H9 (cell line): ENCODE measurements around the gene GAS2L2. TPM values are rescaled to one million over a fixed set of nuclear protein-coding genes. Genes with fewer than 3 reads are reported as not detected.

Experiments used
- DNase-seq: peaks from one replicate; pipeline ENCODE4 v3.0.0-alpha.2; 2017
- H2AFZ ChIP-seq: one replicate; pipeline ENCODE4 v1.6.1; 2013; ENCODE audit warnings: mild to moderate bottlenecking, low read length, control low read depth, moderate library complexity
- H2AK5ac ChIP-seq: 2 replicates; pipeline ENCODE4 v1.6.1; 2013; ENCODE audit warnings: low read length, control low read depth, mixed read lengths; ENCODE audit not compliant: insufficient read length
- H2BK120ac ChIP-seq: one replicate; pipeline ENCODE4 v1.6.1; 2013; ENCODE audit warnings: low read depth, mild to moderate bottlenecking, low read length, control low read depth, inconsistent platforms; ENCODE audit not compliant: poor library complexity, severe bottlenecking
- H2BK12ac ChIP-seq: 2 replicates; pipeline ENCODE4 v1.6.1; 2013; ENCODE audit warnings: low read length, control low read depth, mixed read lengths, low read depth; ENCODE audit not compliant: insufficient read length
- H2BK15ac ChIP-seq: 2 replicates; pipeline ENCODE4 v1.6.1; 2013; ENCODE audit warnings: low read depth, low read length, control low read depth
- H2BK20ac ChIP-seq: one replicate; pipeline ENCODE4 v1.6.1; 2013; ENCODE audit warnings: low read depth, mild to moderate bottlenecking, low read length, control low read depth, inconsistent platforms; ENCODE audit not compliant: poor library complexity, severe bottlenecking
- H2BK5ac ChIP-seq: 2 replicates; pipeline ENCODE4 v1.6.1; 2013; ENCODE audit warnings: low read length, control low read depth, mixed read lengths; ENCODE audit not compliant: insufficient read length
- H3K14ac ChIP-seq: 2 replicates; pipeline ENCODE4 v1.6.1; 2013; ENCODE audit warnings: low read length, control low read depth; ENCODE audit not compliant: insufficient read depth
- H3K18ac ChIP-seq: 2 replicates; pipeline ENCODE4 v1.6.1; 2013; ENCODE audit warnings: low read depth, mild to moderate bottlenecking, mixed read lengths, low read length, control low read depth; ENCODE audit not compliant: insufficient read length
- H3K23ac ChIP-seq: 2 replicates; pipeline ENCODE4 v1.6.1; 2013; ENCODE audit warnings: low read length, control low read depth, mixed read lengths, low read depth; ENCODE audit not compliant: insufficient read length
- H3K23me2 ChIP-seq: 2 replicates; pipeline ENCODE4 v1.6.1; 2013; ENCODE audit warnings: low read depth, mild to moderate bottlenecking, mixed read lengths, low read length, control low read depth; ENCODE audit not compliant: insufficient read length, poor library complexity, severe bottlenecking
- H3K27ac ChIP-seq: 2 replicates; pipeline ENCODE4 v1.5.1; 2013; ENCODE audit warnings: low read length, control low read depth, mixed read lengths, low read depth; ENCODE audit not compliant: insufficient read length
- H3K27me3 ChIP-seq: 2 replicates; pipeline ENCODE4 v1.6.1; 2013; ENCODE audit warnings: low read length, control low read depth, inconsistent platforms; ENCODE audit not compliant: insufficient read depth
- H3K4ac ChIP-seq: 2 replicates; pipeline ENCODE4 v1.6.1; 2013; ENCODE audit warnings: low read depth, mild to moderate bottlenecking, control low read depth, inconsistent platforms, low read length, moderate library complexity
- H3K4me1 ChIP-seq: 2 replicates; pipeline ENCODE4 v1.6.1; 2013; ENCODE audit warnings: low read length, control low read depth, inconsistent platforms; ENCODE audit not compliant: insufficient read depth
- H3K4me2 ChIP-seq: 2 replicates; pipeline ENCODE4 v1.6.1; 2013; ENCODE audit warnings: low read length, control low read depth, mixed read lengths; ENCODE audit not compliant: insufficient read length, insufficient read depth
- H3K56ac ChIP-seq: 2 replicates; pipeline ENCODE4 v1.6.1; 2013; ENCODE audit warnings: low read depth, mild to moderate bottlenecking, mixed read lengths, low read length, control low read depth; ENCODE audit not compliant: insufficient read length
- H3K79me1 ChIP-seq: 2 replicates; pipeline ENCODE4 v1.6.1; 2013; ENCODE audit warnings: low read depth, mild to moderate bottlenecking, moderate library complexity, low read length, control low read depth, inconsistent platforms; ENCODE audit not compliant: insufficient read depth, poor library complexity, severe bottlenecking
- H3K79me2 ChIP-seq: 2 replicates; pipeline ENCODE4 v1.6.1; 2013; ENCODE audit warnings: low read length, control low read depth, inconsistent platforms; ENCODE audit not compliant: insufficient read depth
- H3K9ac ChIP-seq: 2 replicates; pipeline ENCODE4 v1.6.1; 2013; ENCODE audit warnings: low read length, control low read depth, mixed read lengths; ENCODE audit not compliant: insufficient read length; ENCODE audit errors: extremely low read depth
- H3K9me3 ChIP-seq: one replicate; pipeline ENCODE4 v1.6.1; 2013; ENCODE audit warnings: low read depth, low read length, inconsistent platforms; ENCODE audit not compliant: control insufficient read depth
- H3T11ph ChIP-seq: one replicate; pipeline ENCODE4 v1.6.1; 2013; ENCODE audit warnings: mild to moderate bottlenecking, low read length, control low read depth, inconsistent platforms
- H4K20me1 ChIP-seq: one replicate; pipeline ENCODE4 v1.6.1; 2013; ENCODE audit not compliant: control insufficient read depth, insufficient read length, insufficient read depth
- H4K5ac ChIP-seq: 2 replicates; pipeline ENCODE4 v1.6.1; 2013; ENCODE audit warnings: low read depth, mild to moderate bottlenecking, mixed read lengths, low read length, control low read depth; ENCODE audit not compliant: insufficient read length
- H4K8ac ChIP-seq: replicated peaks from 2 replicates; pipeline ENCODE4 v1.6.1; 2013; ENCODE audit warnings: low read length, control low read depth, mixed read lengths, low read depth; ENCODE audit not compliant: insufficient read length
- H4K91ac ChIP-seq: 2 replicates; pipeline ENCODE4 v1.6.1; 2013; ENCODE audit warnings: low read depth, mild to moderate bottlenecking, moderate library complexity, mixed read lengths, low read length, control low read depth; ENCODE audit not compliant: insufficient read length
- H3K27ac Mint-ChIP-seq, 3 experiments: 2 replicates in 2 of 3; 3 replicates in 1 of 3; pipeline ENCODE4 v1.8.0; 2020 to 2021; ENCODE audit warnings: mixed read lengths in 3 of 3, mild to moderate bottlenecking in 1 of 3, moderate library complexity in 1 of 3
- H3K27me3 Mint-ChIP-seq: 2 replicates; pipeline ENCODE4 v1.8.0; 2021; ENCODE audit warnings: low read depth, mild to moderate bottlenecking, moderate library complexity, mixed read lengths
- H3K36me3 Mint-ChIP-seq, 3 experiments: 2 replicates in 2 of 3; 3 replicates in 1 of 3; pipeline ENCODE4 v1.8.0; 2020 to 2021; ENCODE audit warnings: low read depth in 3 of 3, mixed read lengths in 3 of 3; ENCODE audit not compliant: insufficient read depth in 1 of 3
- H3K4me1 Mint-ChIP-seq, 2 experiments: 2 replicates each; pipeline ENCODE4 v1.8.0; 2020; ENCODE audit warnings: mixed read lengths in 2 of 2
- H3K4me3 Mint-ChIP-seq, 2 experiments: 2 replicates in 1 of 2; 3 replicates in 1 of 2; pipeline ENCODE4 v1.8.0; 2020 to 2021; ENCODE audit warnings: mild to moderate bottlenecking in 2 of 2, mixed read lengths in 2 of 2, moderate library complexity in 1 of 2
- H3K9me3 Mint-ChIP-seq, 2 experiments: 2 replicates in 1 of 2; 3 replicates in 1 of 2; pipeline ENCODE4 v1.8.0; 2020; ENCODE audit warnings: mild to moderate bottlenecking in 2 of 2, mixed read lengths in 2 of 2, moderate library complexity in 1 of 2
- CTCF ChIP-seq: fragments of 200-600 bp; sonication (generic); conservative IDR thresholded peaks from 3 replicates; pipeline ENCODE4 v1.8.0; 2021; ENCODE audit warnings: antibody characterized with exemption, mild to moderate bottlenecking
- WGBS: extraction: QIAGEN DNeasy Blood & Tissue Kit; methylation state at CpG from one replicate; pipeline ENCODE4 v1.1.7; 2013; ENCODE audit warnings: missing lambda C conversion rate, low lambda C conversion rate, mixed read lengths; ENCODE audit not compliant: insufficient read length; ENCODE audit errors: extremely low coverage; 5-methylcytosine and 5-hydroxymethylcytosine counted together
- total RNA-seq: library from RNA; stranded (reverse); gene quantifications from 2 replicates; pipeline ENCODE4 v1.2.1, GENCODE V29; 2021

Gene GAS2L2
- total RNA-seq, 1 experiment from 2014 or later: not detected

- Histone ChIP-seq H3K18ac (no peak overlapping the region), H4K91ac (no peak overlapping the region), H4K20me1 (no peaks in the 10 kb centered on the region), H3K79me2 (no peaks in the 10 kb centered on the region), H3K27ac (no peak overlapping the region), H3K27me3 (no peaks in the 10 kb centered on the region), H2BK12ac (no peak overlapping the region), H2AFZ (no peak overlapping the region), H3K4me2 (no peak overlapping the region), H2BK20ac (no peak overlapping the region), H2BK120ac (no peak overlapping the region), H3K56ac (no peak overlapping the region), H3K23ac (no peak overlapping the region), H3K23me2 (peaks cover 6% of the 10 kb centered on the region), H4K8ac (no peak overlapping the region), H3K4me1 (peaks cover 3% of the 10 kb centered on the region; the same call in 1 of the 2 replicates), H4K5ac (no peak overlapping the region), H2AK5ac (no peak overlapping the region), H2BK5ac (no peak overlapping the region), H2BK15ac (no peak overlapping the region), H3K9me3 (no peaks in the 10 kb centered on the region), H3K79me1 (no peaks in the 10 kb centered on the region), H3K9ac (no peak overlapping the region), H3T11ph (no peak overlapping the region), H3K14ac (no peak overlapping the region), H3K4ac (no peak overlapping the region)
- WGBS: no CpG with 5 or more reads among the region's 5 CpGs
- no peak for DNase-seq
- H3K27ac Mint-ChIP-seq: no peak overlapping the region
- H3K36me3 Mint-ChIP-seq: peaks cover 7 to 27% (median 27%) of the 10 kb centered on the region in 3 experiments; a peak in 6 of 7 replicates
- TF ChIP-seq CTCF: no peak
- H3K9me3 Mint-ChIP-seq: no peaks in the 10 kb centered on the region
- H3K4me3 Mint-ChIP-seq: no peak overlapping the region; a peak in 1 of 5 replicates
- peaks cover 15% of the 10 kb centered on the region for H3K27me3 Mint-ChIP-seq
- peaks cover 38 to 47% of the 10 kb centered on the region in 2 experiments for H3K4me1 Mint-ChIP-seq
Measured at GRCh38 chr17:35727635-35728034, 25.4 kb downstream of the GAS2L2 start.
